ENCODE results near the gene LIMS2.

The LIMS2 gene

DNA sequence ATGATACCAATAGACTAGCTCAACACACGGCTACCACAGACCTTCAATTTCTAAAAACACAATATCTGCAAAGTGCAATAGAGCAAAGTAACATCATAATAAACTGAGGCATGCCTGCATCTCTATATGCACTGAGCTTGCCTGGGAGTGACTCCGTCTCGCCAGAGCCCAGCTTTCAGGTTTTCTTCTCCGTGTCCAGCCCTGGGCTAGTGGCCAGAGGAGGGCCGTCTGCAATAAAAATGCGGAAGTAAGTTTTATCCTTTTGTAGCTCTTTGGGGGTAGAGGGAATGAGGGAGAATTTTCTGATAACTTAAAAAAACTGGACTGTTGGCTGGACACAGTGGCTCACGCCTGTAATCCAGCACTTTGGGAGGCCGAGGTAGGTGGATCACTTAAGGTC lies 70.3 kb downstream of the LIMS2 start:
- no peaks in the 10 kb centered on the region for H3K36me3 ChIP-seq (ENCODE audit: insufficient read depth, low read length)
- H3K9ac ChIP-seq (ENCODE audit: low read depth, low read length): no peak overlapping the region
- H3K4me1 ChIP-seq (ENCODE audit: insufficient read depth, low read length): no peaks in the 10 kb centered on the region
- H3K9me3 ChIP-seq (ENCODE audit: control insufficient read depth, insufficient read depth, low read length): no peaks in the 10 kb centered on the region; the same call in 1 of the 2 replicates

GRCh38 chr2:127599211-127599610 lies 76.1 kb downstream of the LIMS2 start:
- Histone ChIP-seq H3K9me3 (ENCODE audit: control insufficient read depth, insufficient read depth, low read length) (no peaks in the 10 kb centered on the region; the same call in 1 of the 2 replicates), H3K9ac (ENCODE audit: low read depth, low read length) (no peak overlapping the region), H3K36me3 (ENCODE audit: insufficient read depth, low read length) (no peaks in the 10 kb centered on the region), H3K4me1 (ENCODE audit: insufficient read depth, low read length) (no peaks in the 10 kb centered on the region)

GRCh38 chr2:127598711-127599110 lies 76.6 kb downstream of the LIMS2 start:
- H3K4me1 ChIP-seq (ENCODE audit: insufficient read depth, low read length): no peaks in the 10 kb centered on the region
- H3K9ac ChIP-seq (ENCODE audit: low read depth, low read length): no peak overlapping the region
- no peaks in the 10 kb centered on the region; the same call in 1 of the 2 replicates for H3K9me3 ChIP-seq (ENCODE audit: control insufficient read depth, insufficient read depth, low read length)
- H3K36me3 ChIP-seq (ENCODE audit: insufficient read depth, low read length): no peaks in the 10 kb centered on the region

DNA sequence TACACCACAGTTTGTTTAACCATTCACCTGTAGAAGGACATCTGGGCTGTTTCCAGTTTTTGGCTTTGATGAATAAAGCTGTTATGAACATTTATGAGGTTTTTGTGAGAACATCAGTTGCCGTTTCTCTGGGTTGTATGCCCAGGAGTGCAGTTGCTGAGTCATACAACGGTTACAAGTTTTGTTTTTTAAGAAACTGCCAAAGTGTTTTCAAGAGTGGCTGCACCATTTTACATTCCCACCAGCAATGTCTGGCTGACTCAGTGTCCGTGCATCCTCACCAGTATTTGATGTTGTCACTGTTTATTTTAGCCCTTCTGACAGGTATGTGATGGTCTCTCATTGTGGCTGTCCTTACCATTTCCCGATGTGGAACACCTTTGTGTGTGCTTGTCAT lies 77.3 kb downstream of the LIMS2 start:
- Histone ChIP-seq H3K36me3 (ENCODE audit: insufficient read depth, low read length) (no peaks in the 10 kb centered on the region), H3K9me3 (ENCODE audit: control insufficient read depth, insufficient read depth, low read length) (no peaks in the 10 kb centered on the region; the same call in 1 of the 2 replicates), H3K9ac (ENCODE audit: low read depth, low read length) (no peak overlapping the region), H3K4me1 (ENCODE audit: insufficient read depth, low read length) (no peaks in the 10 kb centered on the region)

DNA sequence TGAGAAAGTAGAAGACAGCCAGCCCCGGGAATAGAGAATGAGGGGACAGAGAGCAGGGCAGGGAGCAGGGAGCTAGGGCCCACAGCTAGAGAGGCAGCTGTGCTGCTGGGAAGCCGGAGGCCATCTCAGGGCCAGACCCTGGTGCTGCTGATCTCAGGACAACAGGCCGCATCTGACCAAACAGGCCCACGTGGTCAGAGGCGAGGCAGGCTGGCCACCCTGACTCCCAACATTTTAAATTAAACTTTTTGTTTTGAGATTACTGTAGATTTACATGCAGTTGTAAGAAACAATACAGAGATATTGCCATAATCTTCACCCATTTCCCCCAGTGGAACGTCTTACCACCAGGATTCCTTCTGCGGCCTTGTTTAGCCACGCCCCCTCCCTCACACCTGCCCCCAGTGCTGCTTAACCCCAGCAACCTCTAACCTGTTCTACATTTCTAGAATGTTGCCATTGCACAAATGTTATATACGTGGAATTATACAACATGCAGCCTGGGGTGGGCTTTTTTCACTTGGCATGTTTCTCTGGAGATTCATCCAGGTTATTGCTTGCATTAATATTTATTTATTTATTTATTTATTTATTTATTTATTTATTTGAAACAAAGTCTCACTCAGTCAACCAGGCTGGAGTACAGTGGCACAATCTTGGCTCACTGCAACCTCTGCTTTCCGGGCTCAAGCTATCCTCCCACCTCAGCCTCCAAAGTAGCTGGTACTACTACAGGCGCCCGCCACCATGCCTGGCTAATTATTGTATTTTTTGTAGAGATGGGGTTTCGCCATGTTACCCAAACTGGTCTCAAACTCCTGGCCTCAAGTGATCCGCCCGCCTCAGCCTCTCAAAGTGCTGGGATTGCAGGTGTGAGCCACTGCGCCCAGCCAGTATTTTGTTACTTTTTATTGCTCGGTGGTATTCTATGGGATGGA lies 78.0 kb downstream of the LIMS2 start:
- no peaks in the 10 kb centered on the region for H3K4me1 ChIP-seq (ENCODE audit: insufficient read depth, low read length)
- H3K9me3 ChIP-seq (ENCODE audit: control insufficient read depth, insufficient read depth, low read length): no peaks in the 10 kb centered on the region; the same call in 1 of the 2 replicates
- H3K36me3 ChIP-seq (ENCODE audit: insufficient read depth, low read length): no peaks in the 10 kb centered on the region
- H3K9ac ChIP-seq (ENCODE audit: low read depth, low read length): no peak overlapping the region

GRCh38 chr2:127596311-127597045 lies 78.9 kb downstream of the LIMS2 start:
- Histone ChIP-seq H3K9me3 (ENCODE audit: control insufficient read depth, insufficient read depth, low read length) (no peaks in the 10 kb centered on the region; the same call in 1 of the 2 replicates), H3K36me3 (ENCODE audit: insufficient read depth, low read length) (no peaks in the 10 kb centered on the region), H3K9ac (ENCODE audit: low read depth, low read length) (no peak overlapping the region), H3K4me1 (ENCODE audit: insufficient read depth, low read length) (no peaks in the 10 kb centered on the region)

DNA sequence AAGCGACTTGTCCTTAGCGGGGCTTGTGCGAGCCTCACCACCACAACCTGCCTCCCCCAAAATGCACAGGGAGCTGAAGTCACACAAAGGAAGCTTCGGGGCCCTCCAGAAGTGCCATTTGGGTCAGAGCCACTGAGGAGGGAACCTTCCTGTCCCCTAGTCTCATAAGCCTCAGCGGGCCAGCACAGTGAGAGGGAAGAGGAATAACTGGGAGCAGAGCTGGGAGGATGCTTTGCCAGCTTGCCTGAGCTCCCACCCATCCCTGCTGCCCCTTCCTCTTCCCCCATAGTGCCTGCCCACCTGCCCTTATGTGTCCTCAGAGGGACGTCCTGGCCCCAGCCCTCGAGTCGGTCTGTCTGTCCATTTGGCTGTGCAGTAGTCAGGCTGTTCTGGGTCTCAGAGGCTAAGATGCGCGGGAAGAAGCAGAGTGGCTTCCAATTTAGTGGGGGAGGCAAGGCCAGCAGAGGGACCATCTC lies 81.2 kb downstream of the LIMS2 start:
- Histone ChIP-seq H3K4me1 (ENCODE audit: insufficient read depth, low read length) (no peaks in the 10 kb centered on the region), H3K36me3 (ENCODE audit: insufficient read depth, low read length) (no peaks in the 10 kb centered on the region), H3K9me3 (ENCODE audit: control insufficient read depth, insufficient read depth, low read length) (no peaks in the 10 kb centered on the region), H3K9ac (ENCODE audit: low read depth, low read length) (no peak overlapping the region)

DNA sequence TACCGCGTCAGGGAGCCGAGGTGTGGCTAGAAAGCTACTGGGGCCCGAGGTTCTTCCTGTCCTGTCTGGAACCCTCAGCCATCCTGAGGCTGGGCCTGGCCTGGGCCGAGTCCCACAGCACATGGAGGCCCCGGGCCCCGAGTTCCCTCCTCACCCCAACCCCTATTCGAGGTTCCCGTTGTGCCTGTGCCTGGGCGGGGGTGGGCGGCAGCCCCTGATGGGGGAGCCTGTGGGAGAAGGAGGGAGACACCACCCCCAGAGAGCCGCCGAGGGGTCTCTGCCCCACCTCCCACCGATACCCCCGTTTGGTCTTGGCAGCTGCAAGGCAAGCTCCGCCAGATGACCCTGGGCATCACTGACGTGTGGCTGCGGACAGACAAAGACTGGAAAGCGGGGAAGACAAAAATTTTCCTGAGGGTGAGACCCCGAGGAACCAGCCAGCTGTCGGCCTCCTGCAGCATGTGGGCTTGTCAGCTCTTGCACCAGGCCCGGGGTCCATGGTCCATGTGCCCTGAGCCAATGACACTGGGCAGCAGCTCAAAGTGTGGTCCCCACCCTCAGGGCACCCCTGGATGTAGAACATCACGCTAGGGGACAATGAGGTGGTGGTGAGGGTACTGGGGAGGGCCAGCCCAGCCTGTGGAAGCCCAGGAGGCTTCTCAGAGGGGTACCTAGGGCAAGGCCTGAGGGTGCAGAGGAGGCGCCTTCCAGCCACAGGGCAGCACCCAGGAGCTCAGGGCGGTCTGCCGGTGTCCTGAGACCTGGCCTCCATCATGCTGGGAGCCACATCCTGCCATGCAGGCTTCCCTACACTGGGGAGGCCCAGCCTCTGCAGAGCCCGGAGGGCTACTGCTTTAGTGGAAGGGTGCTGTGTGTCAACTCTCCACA lies 81.9 kb downstream of the LIMS2 start:
- H3K9me3 ChIP-seq (ENCODE audit: control insufficient read depth, insufficient read depth, low read length): no peaks in the 10 kb centered on the region
- no peaks in the 10 kb centered on the region for H3K36me3 ChIP-seq (ENCODE audit: insufficient read depth, low read length)
- no peaks in the 10 kb centered on the region for H3K4me1 ChIP-seq (ENCODE audit: insufficient read depth, low read length)
- H3K9ac ChIP-seq (ENCODE audit: low read depth, low read length): no peak overlapping the region

DNA sequence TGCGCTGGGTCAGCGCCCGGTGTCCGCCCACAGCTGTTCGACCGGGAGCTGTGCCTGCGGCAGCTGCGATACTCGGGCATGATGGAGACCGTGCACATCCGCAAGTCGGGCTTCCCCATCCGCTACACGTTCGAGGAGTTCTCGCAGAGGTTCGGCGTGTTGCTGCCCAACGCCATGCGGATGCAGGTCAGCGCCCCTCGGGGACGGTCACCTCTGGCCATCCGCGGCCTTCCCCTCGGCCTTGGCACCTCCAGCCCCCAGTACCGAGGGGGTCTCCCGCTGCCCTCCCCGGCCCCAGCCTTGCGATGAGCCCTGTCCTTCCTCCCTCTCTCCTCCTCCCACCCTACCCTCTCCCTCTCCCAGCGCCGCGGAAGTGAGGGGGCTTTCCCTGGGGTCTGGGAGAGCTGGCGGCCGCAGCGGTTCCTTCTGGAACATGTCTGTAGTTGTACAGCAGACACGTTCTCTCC lies 82.5 kb downstream of the LIMS2 start:
- no peaks in the 10 kb centered on the region for H3K4me1 ChIP-seq (ENCODE audit: insufficient read depth, low read length)
- no peaks in the 10 kb centered on the region for H3K9me3 ChIP-seq (ENCODE audit: control insufficient read depth, insufficient read depth, low read length)
- H3K9ac ChIP-seq (ENCODE audit: low read depth, low read length): no peak overlapping the region
- no peaks in the 10 kb centered on the region for H3K36me3 ChIP-seq (ENCODE audit: insufficient read depth, low read length)

- Histone ChIP-seq H3K4me1 (ENCODE audit: insufficient read depth, low read length) (no peaks in the 10 kb centered on the region), H3K36me3 (ENCODE audit: insufficient read depth, low read length) (no peaks in the 10 kb centered on the region), H3K9me3 (ENCODE audit: control insufficient read depth, insufficient read depth, low read length) (no peaks in the 10 kb centered on the region), H3K9ac (ENCODE audit: low read depth, low read length) (no peak overlapping the region)
These were observed 84.0 kb downstream of the LIMS2 start for GRCh38 chr2:127591221-127591923.

- no peaks in the 10 kb centered on the region for H3K4me1 ChIP-seq (ENCODE audit: insufficient read depth, low read length)
- H3K9me3 ChIP-seq (ENCODE audit: control insufficient read depth, insufficient read depth, low read length): no peaks in the 10 kb centered on the region
- no peak overlapping the region for H3K9ac ChIP-seq (ENCODE audit: low read depth, low read length)
- no peaks in the 10 kb centered on the region for H3K36me3 ChIP-seq (ENCODE audit: insufficient read depth, low read length)
These were observed 84.7 kb downstream of the LIMS2 start for GRCh38 chr2:127590386-127591190.

- no peaks in the 10 kb centered on the region for H3K4me1 ChIP-seq (ENCODE audit: insufficient read depth, low read length)
- no peaks in the 10 kb centered on the region for H3K36me3 ChIP-seq (ENCODE audit: insufficient read depth, low read length)
- no peaks in the 10 kb centered on the region for H3K9me3 ChIP-seq (ENCODE audit: control insufficient read depth, insufficient read depth, low read length)
- H3K9ac ChIP-seq (ENCODE audit: low read depth, low read length): no peak overlapping the region
These were observed 85.5 kb downstream of the LIMS2 start for GRCh38 chr2:127589841-127590240.

DNA sequence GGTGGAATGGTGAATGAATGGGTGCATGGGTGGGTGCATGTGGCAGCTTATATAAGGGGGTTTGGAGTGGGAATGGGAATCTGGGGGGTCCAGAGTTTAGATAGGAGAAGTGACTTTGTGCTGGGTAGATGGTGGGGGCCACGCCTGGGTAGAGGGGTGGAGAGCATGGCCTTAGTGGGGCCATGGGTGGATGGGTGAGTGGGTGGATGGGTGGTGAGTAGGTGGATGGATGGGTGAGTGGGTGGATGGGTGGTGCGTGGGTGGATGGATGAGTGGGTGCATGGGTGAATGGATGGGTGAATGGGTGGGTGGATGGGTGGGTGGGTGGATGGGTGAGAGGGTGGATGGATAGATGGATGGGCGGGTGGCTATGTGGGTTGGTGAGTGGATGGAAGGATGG lies 86.0 kb downstream of the LIMS2 start:
- no peaks in the 10 kb centered on the region for H3K36me3 ChIP-seq (ENCODE audit: insufficient read depth, low read length)
- H3K9ac ChIP-seq (ENCODE audit: low read depth, low read length): no peak overlapping the region
- H3K9me3 ChIP-seq (ENCODE audit: control insufficient read depth, insufficient read depth, low read length): no peaks in the 10 kb centered on the region
- no peaks in the 10 kb centered on the region for H3K4me1 ChIP-seq (ENCODE audit: insufficient read depth, low read length)
